HG03064 (cell line): Measurements from ENCODE around the gene NFATC2.
"Not testable (repeated sequence)": the region's sequence is repeated elsewhere in the genome, so short reads cannot be mapped to it uniquely, and the experiment has no call there.

ENCODE experiments used
- ATAC-seq: cut with Tn5 transposase; IDR thresholded peaks from one replicate; pipeline ENCODE4 v1.9.1; 2021; ENCODE audit warnings: low read depth; ENCODE audit not compliant: unreplicated experiment

NFATC2 gene

GRCh38 chr20:51542033-51542570 is 417 bp downstream of the NFATC2 start:
- ATAC-seq, result no peak

GRCh38 chr20:51541189-51542032 is 1.1 kb downstream of the NFATC2 start:
- no peak for ATAC-seq

- no peak for ATAC-seq
These were observed 1.9 kb downstream of the NFATC2 start for GRCh38 chr20:51540580-51540979.

- ATAC-seq, result not testable (repeated sequence)
These were observed 2.4 kb downstream of the NFATC2 start for GRCh38 chr20:51540074-51540473.

GRCh38 chr20:51536116-51537069 is 6.1 kb downstream of the NFATC2 start:
- no peak for ATAC-seq

- ATAC-seq, result no peak
These were observed 6.8 kb downstream of the NFATC2 start for GRCh38 chr20:51535674-51536073.

- ATAC-seq, result no peak
These were observed 7.5 kb downstream of the NFATC2 start for GRCh38 chr20:51535075-51535386.

- no peak for ATAC-seq
These were observed 9.0 kb downstream of the NFATC2 start for GRCh38 chr20:51533291-51534172.

GRCh38 chr20:51532577-51533191 is 9.8 kb downstream of the NFATC2 start:
- ATAC-seq, result no peak

- no peak for ATAC-seq
These were observed 10.6 kb downstream of the NFATC2 start for GRCh38 chr20:51531712-51532456.

GRCh38 chr20:51531141-51531710 is 11.3 kb downstream of the NFATC2 start:
- ATAC-seq, result peak; percentile 61

- ATAC-seq, result no peak
These were observed 12.8 kb downstream of the NFATC2 start for GRCh38 chr20:51529758-51530157.

GRCh38 chr20:51529081-51529681 is 13.3 kb downstream of the NFATC2 start:
- no peak for ATAC-seq

GRCh38 chr20:51528263-51529027 is 14.1 kb downstream of the NFATC2 start:
- no peak for ATAC-seq

- no peak for ATAC-seq
These were observed 15.8 kb downstream of the NFATC2 start for GRCh38 chr20:51526754-51527153.

GRCh38 chr20:51526106-51526470 is 16.4 kb downstream of the NFATC2 start:
- no peak for ATAC-seq

GRCh38 chr20:51525241-51526105 is 17.0 kb downstream of the NFATC2 start:
- ATAC-seq, result no peak
